Breast epithelium (tissue), 4 donors: ENCODE results near the gene ETS2. TPM values are rescaled to one million over a fixed set of nuclear protein-coding genes. Genes with fewer than 3 reads are reported as not detected.

Experiments used
- DNase-seq, 2 donors: peaks; one replicate each; pipeline ENCODE4 v3.0.0-alpha.2; 2019; ENCODE audit warnings: low spot score in 2 of 2
- H3K27ac ChIP-seq, 2 donors: fragments of 200-600 bp; sonication (generic) in 1 of 2; one replicate each; pipeline ENCODE4 v1.5.1; 2016 to 2019; ENCODE audit warnings: mild to moderate bottlenecking in 1 of 2
- H3K27me3 ChIP-seq, 2 donors: fragments of 200-600 bp; sonication (generic) in 1 of 2; one replicate each; pipeline versions ENCODE4 v1.5.1 to v1.6.0; 2017 to 2019; ENCODE audit warnings: control low read depth in 1 of 2, mild to moderate bottlenecking in 1 of 2
- H3K36me3 ChIP-seq: fragments of 200-600 bp; one replicate; pipeline ENCODE4 v1.5.1; 2019
- H3K4me1 ChIP-seq, 2 donors: fragments of 200-600 bp; sonication (generic); one replicate each; pipeline ENCODE4 v1.5.1; 2016 to 2019; ENCODE audit warnings: control low read depth in 1 of 2
- H3K4me3 ChIP-seq, 3 donors: fragments of 200-600 bp; sonication (generic); 1 replicate in 2 of 3; 2 replicates in 1 of 3; pipeline ENCODE4 v1.5.1; 2016 to 2019; ENCODE audit warnings: mild to moderate bottlenecking in 3 of 3, moderate library complexity in 2 of 3
- H3K9me3 ChIP-seq, 2 donors: fragments of 200-600 bp; sonication (generic) in 1 of 2; one replicate each; pipeline ENCODE4 v1.5.1; 2016 to 2019; ENCODE audit warnings: control low read depth in 1 of 2
- POLR2A ChIP-seq: fragments of 450-650 bp; IDR thresholded peaks from one replicate; pipeline ENCODE4 v1.6.1; 2016; ENCODE audit warnings: antibody characterized with exemption, mild to moderate bottlenecking, moderate library complexity
- POLR2AphosphoS5 ChIP-seq, 3 donors: sonication (generic); formaldehyde crosslinking; IDR thresholded peaks; one replicate each; pipeline ENCODE4 v1.6.1; 2017; ENCODE audit warnings: antibody characterized with exemption in 3 of 3
- intact Hi-C: fragments of 100-400 bp; cut with DNase I; formaldehyde crosslinking; loops from one replicate; pipeline ENCODE4 v1.15.1; 2023; ENCODE audit warnings: low total_unique reads
- total RNA-seq, 3 donors: library from RNA; depleted of rRNA; stranded (reverse); fragments of >200 nt; gene quantifications; one replicate each; pipeline ENCODE4 v1.1.0, GENCODE V29; 2016
- TF ChIP-seq, protein P1 (sequence below), 3 donors: fragments of 450-650 bp; IDR thresholded peaks; one replicate each; pipeline ENCODE4 v1.5.1; 2016 to 2017; ENCODE audit warnings: antibody characterized with exemption in 3 of 3, mild to moderate bottlenecking in 3 of 3, moderate library complexity in 3 of 3

ETS2 gene
- total RNA-seq, 3 donors from 2014 or later = 48.0 to 60.0 (median 57.5) TPM

DNA sequence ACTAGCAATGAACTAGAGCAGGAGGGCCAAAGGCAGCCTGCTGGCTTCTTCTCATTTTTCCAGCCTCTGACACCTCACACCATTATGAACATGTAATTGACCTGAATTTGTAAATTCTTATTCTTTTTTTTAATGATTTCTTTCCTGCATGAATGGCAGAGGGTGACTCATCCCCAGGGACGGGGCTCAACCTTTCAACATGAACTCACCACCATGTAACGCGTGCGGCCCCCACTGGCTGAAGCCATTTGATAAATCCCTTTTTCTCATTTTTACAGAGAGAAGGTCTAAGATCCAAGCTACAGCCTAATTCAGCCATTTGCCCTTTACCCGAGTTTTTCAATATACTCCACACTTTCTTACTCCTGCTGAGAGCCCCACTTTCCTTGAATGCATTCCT, 9.3 kb upstream of the ETS2 start:
- Histone ChIP-seq H3K27me3 (no peaks in the 10 kb centered on the region), H3K4me1 (no peaks in the 10 kb centered on the region), H3K27ac (no peak overlapping the region), H3K9me3 (no peaks in the 10 kb centered on the region), H3K36me3 (no peaks in the 10 kb centered on the region), H3K4me3 (no peak overlapping the region)
- intact Hi-C loops = no loop called here
- TF ChIP-seq POLR2A = no peak
- TF ChIP-seq POLR2AphosphoS5 (IDR thresholded peaks at IDR 0.05) = no peak
- no peak for DNase-seq

DNA sequence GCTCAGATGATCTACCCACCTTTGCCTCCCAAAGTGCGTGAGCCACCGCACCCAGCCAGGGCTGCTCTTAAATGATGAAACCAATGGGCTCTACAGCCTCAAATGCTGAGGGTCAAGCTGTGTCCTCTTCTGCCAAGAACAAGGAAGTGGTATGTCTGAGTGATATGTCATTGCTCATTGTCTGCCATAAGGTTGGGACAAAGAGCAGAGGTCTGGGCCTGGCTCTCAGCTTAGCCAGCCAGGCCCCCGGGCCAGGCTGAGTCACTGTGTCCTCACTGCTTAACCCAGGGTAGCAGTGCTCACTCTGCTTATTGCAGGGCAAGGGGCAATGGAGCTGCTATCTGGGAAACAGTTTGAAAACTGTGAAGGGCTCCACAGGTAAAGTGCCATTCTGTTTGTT, 8.3 kb upstream of the ETS2 start:
- Histone ChIP-seq H3K36me3 (no peaks in the 10 kb centered on the region), H3K27me3 (no peaks in the 10 kb centered on the region), H3K27ac (no peak overlapping the region), H3K4me1 (no peaks in the 10 kb centered on the region), H3K9me3 (no peaks in the 10 kb centered on the region), H3K4me3 (no peak overlapping the region)
- DNase-seq = no peak
- intact Hi-C loops = no loop called here
- TF ChIP-seq POLR2A = no peak
- TF ChIP-seq, protein P1, sequence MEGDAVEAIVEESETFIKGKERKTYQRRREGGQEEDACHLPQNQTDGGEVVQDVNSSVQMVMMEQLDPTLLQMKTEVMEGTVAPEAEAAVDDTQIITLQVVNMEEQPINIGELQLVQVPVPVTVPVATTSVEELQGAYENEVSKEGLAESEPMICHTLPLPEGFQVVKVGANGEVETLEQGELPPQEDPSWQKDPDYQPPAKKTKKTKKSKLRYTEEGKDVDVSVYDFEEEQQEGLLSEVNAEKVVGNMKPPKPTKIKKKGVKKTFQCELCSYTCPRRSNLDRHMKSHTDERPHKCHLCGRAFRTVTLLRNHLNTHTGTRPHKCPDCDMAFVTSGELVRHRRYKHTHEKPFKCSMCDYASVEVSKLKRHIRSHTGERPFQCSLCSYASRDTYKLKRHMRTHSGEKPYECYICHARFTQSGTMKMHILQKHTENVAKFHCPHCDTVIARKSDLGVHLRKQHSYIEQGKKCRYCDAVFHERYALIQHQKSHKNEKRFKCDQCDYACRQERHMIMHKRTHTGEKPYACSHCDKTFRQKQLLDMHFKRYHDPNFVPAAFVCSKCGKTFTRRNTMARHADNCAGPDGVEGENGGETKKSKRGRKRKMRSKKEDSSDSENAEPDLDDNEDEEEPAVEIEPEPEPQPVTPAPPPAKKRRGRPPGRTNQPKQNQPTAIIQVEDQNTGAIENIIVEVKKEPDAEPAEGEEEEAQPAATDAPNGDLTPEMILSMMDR (IDR thresholded peaks at IDR 0.05) = no peak
- no peak for TF ChIP-seq POLR2AphosphoS5 (IDR thresholded peaks at IDR 0.05)

DNA sequence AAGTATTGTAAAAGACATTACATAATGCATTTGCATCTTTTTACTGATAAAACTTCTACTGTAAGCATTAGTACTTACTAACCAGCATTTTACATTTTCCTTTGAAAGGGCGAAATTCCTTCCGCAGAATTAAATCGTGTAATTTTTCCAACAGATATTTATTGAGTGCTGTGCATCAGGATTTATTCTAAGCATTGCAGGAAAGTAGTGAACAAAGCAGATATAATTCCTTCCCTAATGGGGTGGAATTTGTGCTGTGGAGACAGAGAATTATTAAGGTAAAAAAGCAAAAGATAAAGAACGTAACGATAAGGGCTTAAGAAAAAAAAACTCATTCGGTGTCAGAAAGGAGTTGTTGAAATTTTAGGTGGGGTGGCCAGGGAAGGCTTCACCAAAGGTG, 7.6 kb upstream of the ETS2 start:
- no peak for DNase-seq
- TF ChIP-seq POLR2A = no peak
- TF ChIP-seq POLR2AphosphoS5 (IDR thresholded peaks at IDR 0.05) = no peak
- TF ChIP-seq, protein P1 (IDR thresholded peaks at IDR 0.05) = no peak
- no peak overlapping the region for H3K27ac ChIP-seq
- H3K4me1 ChIP-seq = no peaks in the 10 kb centered on the region
- no peaks in the 10 kb centered on the region for H3K27me3 ChIP-seq
- H3K36me3 ChIP-seq = no peaks in the 10 kb centered on the region
- intact Hi-C loops = no loop called here
- no peaks in the 10 kb centered on the region for H3K9me3 ChIP-seq
- H3K4me3 ChIP-seq = no peak overlapping the region

DNA sequence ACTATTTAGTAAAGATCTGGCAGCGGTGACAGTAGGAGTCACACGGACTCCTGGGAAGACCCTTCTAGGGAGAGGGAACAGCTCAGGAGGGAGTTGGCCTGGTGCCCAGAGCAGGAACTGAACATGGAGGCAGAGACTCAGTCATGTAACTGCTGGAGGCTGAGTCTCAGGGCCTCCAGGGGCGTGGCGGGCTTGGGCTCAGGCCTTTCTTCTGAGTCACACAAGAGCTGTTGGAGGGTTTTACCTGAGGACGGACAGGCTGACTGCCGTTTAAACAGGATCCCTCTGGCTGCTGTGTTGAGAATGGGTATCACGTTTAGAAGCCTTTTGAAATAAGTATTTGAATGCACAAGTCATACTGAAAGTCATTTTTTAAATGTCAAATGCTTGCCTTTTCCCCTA, 7.2 kb upstream of the ETS2 start:
- no peaks in the 10 kb centered on the region for H3K9me3 ChIP-seq
- H3K27me3 ChIP-seq = no peaks in the 10 kb centered on the region
- TF ChIP-seq POLR2AphosphoS5 (IDR thresholded peaks at IDR 0.05) = no peak
- TF ChIP-seq, protein P1 (IDR thresholded peaks at IDR 0.05) = no peak
- no peak for TF ChIP-seq POLR2A
- no peak overlapping the region for H3K27ac ChIP-seq
- no peak for DNase-seq
- intact Hi-C loops = no loop called here
- H3K4me1 ChIP-seq = no peaks in the 10 kb centered on the region
- no peaks in the 10 kb centered on the region for H3K36me3 ChIP-seq
- no peak overlapping the region for H3K4me3 ChIP-seq

DNA sequence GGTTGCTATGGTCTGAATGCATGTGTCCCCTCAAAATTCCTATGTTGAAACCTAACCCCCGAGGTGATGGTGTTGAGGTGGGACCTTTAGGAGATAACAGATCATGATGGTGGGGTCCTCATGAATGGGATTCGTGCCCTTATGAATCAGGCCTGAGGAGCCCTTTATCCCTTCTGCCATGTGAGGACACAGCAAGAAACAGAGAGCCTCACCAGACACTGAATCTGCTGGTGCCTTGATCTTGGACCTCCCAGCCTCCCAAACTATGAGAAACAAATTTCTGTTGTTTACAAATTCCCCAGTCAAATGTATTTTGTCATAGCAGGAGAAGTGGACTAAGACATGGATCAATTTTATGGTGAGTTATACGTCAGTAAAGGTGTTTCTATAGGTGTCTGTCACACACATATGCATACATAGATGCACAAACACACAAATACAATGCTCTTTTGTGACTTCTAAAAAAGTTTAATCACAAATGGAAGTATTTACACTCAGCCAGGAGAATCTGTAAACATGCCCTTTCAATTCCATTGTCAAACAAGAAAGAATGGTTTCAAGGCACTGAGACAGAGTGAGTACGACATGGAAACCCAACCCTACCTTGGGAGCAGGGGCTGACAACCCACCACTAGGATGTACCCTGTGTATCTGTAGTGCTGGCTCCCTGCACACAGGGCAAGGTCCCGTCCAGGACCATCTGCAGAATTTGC, 5.5 kb upstream of the ETS2 start:
- DNase-seq = no peak
- intact Hi-C loops = no loop called here
- no peaks in the 10 kb centered on the region for H3K9me3 ChIP-seq

More for the DNA sequence above, 5.5 kb upstream of the ETS2 start:
- no peak overlapping the region for H3K27ac ChIP-seq
- H3K4me3 ChIP-seq = no peak overlapping the region
- H3K27me3 ChIP-seq = no peaks in the 10 kb centered on the region
- H3K4me1 ChIP-seq = no peaks in the 10 kb centered on the region
- TF ChIP-seq POLR2A (no peak), POLR2AphosphoS5 (IDR thresholded peaks at IDR 0.05) (no peak)
- TF ChIP-seq, protein P1 (IDR thresholded peaks at IDR 0.05) = no peak
- H3K36me3 ChIP-seq = no peaks in the 10 kb centered on the region
